NCI-H524 treated with DMSO at 0.1 percent for 48 hours (cell line): Measurements from ENCODE around the gene ADIPOR2.
A peak's percentile ranks its signal among the peaks of the same experiment; 100 is the strongest.
"Not testable (repeated sequence)": the region's sequence is repeated elsewhere in the genome, so short reads cannot be mapped to it uniquely, and the experiment has no call there.

Experiments
- DNase-seq: peaks from one replicate; lab custom pipeline; 2025; lab: John Stamatoyannopoulos, UW

Gene ADIPOR2

GRCh38 chr12:1812650-1813302, 121.9 kb downstream of the ADIPOR2 start:
- no peak for DNase-seq

- DNase-seq, result no peak
Observed at GRCh38 chr12:1814266-1814665, 123.4 kb downstream of the ADIPOR2 start.

GRCh38 chr12:1815108-1815507, 124.2 kb downstream of the ADIPOR2 start:
- no peak for DNase-seq

GRCh38 chr12:1815814-1816729, 125.2 kb downstream of the ADIPOR2 start:
- no peak for DNase-seq

GRCh38 chr12:1816730-1817348, 126.0 kb downstream of the ADIPOR2 start:
- no peak for DNase-seq

GRCh38 chr12:1817928-1818327, 127.1 kb downstream of the ADIPOR2 start:
- DNase-seq, result not testable (repeated sequence)

GRCh38 chr12:1819050-1819449, 128.2 kb downstream of the ADIPOR2 start:
- DNase-seq, result no peak

GRCh38 chr12:1819571-1819970, 128.7 kb downstream of the ADIPOR2 start:
- DNase-seq, result no peak

- DNase-seq, result no peak
Observed at GRCh38 chr12:1820191-1820895, 129.5 kb downstream of the ADIPOR2 start, which contains the start of gene LRTM2. TSS of gene LRTM2 (plus strand) at chr12:1820565. CDS start at chr12:1828149, 7,584 bp downstream.

- DNase-seq, result no peak
Observed at GRCh38 chr12:1820896-1821291, 130.0 kb downstream of the ADIPOR2 start.

GRCh38 chr12:1821805-1822204, 130.9 kb downstream of the ADIPOR2 start:
- peak; percentile 59 for DNase-seq

- no peak for DNase-seq
Observed at GRCh38 chr12:1822699-1823098, 131.8 kb downstream of the ADIPOR2 start.

GRCh38 chr12:1823237-1823636, 132.4 kb downstream of the ADIPOR2 start:
- no peak for DNase-seq

GRCh38 chr12:1825382-1826102, 134.7 kb downstream of the ADIPOR2 start:
- no peak for DNase-seq

GRCh38 chr12:1826401-1826800, 135.5 kb downstream of the ADIPOR2 start:
- no peak for DNase-seq

GRCh38 chr12:1826867-1827705, 136.2 kb downstream of the ADIPOR2 start:
- DNase-seq, result no peak

GRCh38 chr12:1827826-1828805, 137.2 kb downstream of the ADIPOR2 start:
- DNase-seq, result no peak

GRCh38 chr12:1828856-1829255, 138.0 kb downstream of the ADIPOR2 start:
- no peak for DNase-seq

- DNase-seq, result no peak
Observed at GRCh38 chr12:1829306-1829900, 138.5 kb downstream of the ADIPOR2 start.
